ENCODE results near the gene ETV1. TPM values are rescaled to one million over a fixed set of nuclear protein-coding genes. Genes with fewer than 3 reads are reported as not detected.

The ETV1 gene
- total RNA-seq, 1 experiment from 2014 or later, result 68.5 TPM

- no peaks in the 10 kb centered on the region for H3K27me3 Mint-ChIP-seq (ENCODE audit: low read depth)
- Histone ChIP-seq H3K27me3 (ENCODE audit: insufficient read depth, low read length) (no peaks in the 10 kb centered on the region), H2BK20ac (ENCODE audit: low read depth, low read length, poor library complexity, severe bottlenecking) (no peak overlapping the region), H3K4ac (ENCODE audit: low read depth, low read length) (no peak overlapping the region), H3K79me1 (ENCODE audit: insufficient read depth, low read depth, low read length, poor library complexity, severe bottlenecking) (no peaks in the 10 kb centered on the region), H3K56ac (ENCODE audit: insufficient read length, low read depth, low read length) (no peak overlapping the region), H3K18ac (ENCODE audit: insufficient read length, low read depth, low read length) (no peak overlapping the region), H2BK5ac (ENCODE audit: insufficient read length, low read length) (no peak overlapping the region), H4K5ac (ENCODE audit: insufficient read length, low read depth, low read length) (no peak overlapping the region), H3K27ac (ENCODE audit: insufficient read length, low read depth, low read length) (no peak overlapping the region), H2BK120ac (ENCODE audit: low read depth, low read length, poor library complexity, severe bottlenecking) (no peak overlapping the region), H2BK12ac (ENCODE audit: insufficient read length, low read depth, low read length) (no peak overlapping the region), H3K23ac (ENCODE audit: insufficient read length, low read depth, low read length) (no peak overlapping the region), H3K4me2 (ENCODE audit: insufficient read depth, insufficient read length, low read length) (no peak overlapping the region), H4K91ac (ENCODE audit: insufficient read length, low read depth, low read length) (no peak overlapping the region), H3K23me2 (ENCODE audit: insufficient read length, low read depth, low read length, poor library complexity, severe bottlenecking) (no peaks in the 10 kb centered on the region), H2AFZ (ENCODE audit: low read length) (no peak overlapping the region), H3K4me1 (ENCODE audit: insufficient read depth, low read length) (peaks cover 5% of the 10 kb centered on the region; the same call in 1 of the 2 replicates), H3K9me3 (ENCODE audit: control insufficient read depth, low read depth, low read length) (no peaks in the 10 kb centered on the region), H3K79me2 (ENCODE audit: insufficient read depth, low read length) (no peaks in the 10 kb centered on the region), H3T11ph (ENCODE audit: low read length) (no peak overlapping the region), H2AK5ac (ENCODE audit: insufficient read length, low read length) (no peak overlapping the region), H2BK15ac (ENCODE audit: low read depth, low read length) (no peak overlapping the region), H4K8ac (replicated peaks; ENCODE audit: insufficient read length, low read depth, low read length) (no peak overlapping the region), H4K20me1 (ENCODE audit: control insufficient read depth, insufficient read depth, insufficient read length) (no peaks in the 10 kb centered on the region), H3K14ac (ENCODE audit: insufficient read depth, low read length) (no peak overlapping the region), H3K9ac (ENCODE audit: extremely low read depth, insufficient read length, low read length) (no peak overlapping the region)
- H3K27ac Mint-ChIP-seq, result no peak overlapping the region
- no peak overlapping the region for H3K4me3 Mint-ChIP-seq
- DNase-seq, result no peak
- no peaks in the 10 kb centered on the region; a peak in 1 of 7 replicates for H3K36me3 Mint-ChIP-seq (ENCODE audit: insufficient read depth in 1 of 3, low read depth in 3 of 3)
- TF ChIP-seq CTCF (conservative IDR thresholded peaks at IDR 0.05), result no peak
- H3K9me3 Mint-ChIP-seq, result no peaks in the 10 kb centered on the region
- peaks cover 11 to 21% of the 10 kb centered on the region in 2 experiments for H3K4me1 Mint-ChIP-seq
- WGBS (ENCODE audit: extremely low coverage, insufficient read length, low lambda C conversion rate), result no CpG with 5 or more reads among the region's 1 CpG
Observed at GRCh38 chr7:14000247-14000646, 10.8 kb upstream of the ETV1 start.
